ENCODE results near the gene OAS2. TPM values are rescaled to one million over a fixed set of nuclear protein-coding genes. Genes with fewer than 3 reads are reported as not detected.

Gene OAS2
- total and polyA plus RNA-seq, 2 experiments from 2014 or later = 0.50 TPM; not detected in 1

DNA sequence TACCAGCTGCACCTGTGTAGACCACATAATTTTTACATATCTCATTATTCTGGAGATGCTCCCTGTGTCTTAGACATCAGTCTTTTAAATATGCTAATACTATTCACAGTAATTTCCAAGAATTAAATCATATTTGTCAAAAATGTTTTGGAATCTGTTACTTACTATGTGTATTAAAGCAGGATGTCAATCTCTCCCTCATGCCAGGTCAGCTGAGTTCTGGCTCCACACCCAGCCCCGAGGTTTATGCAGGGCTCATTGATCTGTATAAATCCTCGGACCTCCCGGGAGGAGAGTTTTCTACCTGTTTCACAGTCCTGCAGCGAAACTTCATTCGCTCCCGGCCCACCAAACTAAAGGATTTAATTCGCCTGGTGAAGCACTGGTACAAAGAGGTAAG is 27.9 kb downstream of the OAS2 start:
- Histone ChIP-seq H3K27me3 (peaks cover 18% of the 10 kb centered on the region), H4K20me1 (ENCODE audit: insufficient read depth, poor library complexity, severe bottlenecking) (no peaks in the 10 kb centered on the region), H3K36me3 (replicated peaks; ENCODE audit: insufficient read depth, low read depth) (no peaks in the 10 kb centered on the region), H3K4me3 (no peak overlapping the region), H3K4me1 (ENCODE audit: insufficient read depth) (no peaks in the 10 kb centered on the region), H3K9me3 (ENCODE audit: low read depth) (no peaks in the 10 kb centered on the region), H3K4me2 (no peak overlapping the region), H2AFZ (no peak overlapping the region), H3K79me2 (no peaks in the 10 kb centered on the region), H3K27ac (no peak overlapping the region), H3K9me2 (replicated peaks; ENCODE audit: insufficient read depth) (no peaks in the 10 kb centered on the region)
- no peak for DNase-seq (ENCODE audit: low spot score)
- no peak for TF ChIP-seq CTCF (IDR thresholded peaks at IDR 0.05; ENCODE audit: poor library complexity)
- TF ChIP-seq EZH2 (IDR thresholded peaks at IDR 0.05; ENCODE audit: borderline replicate concordance) = no peak
- TF ChIP-seq EZH2phosphoT487 (IDR thresholded peaks at IDR 0.05; ENCODE audit: low read depth, severe bottlenecking, unreplicated experiment) = no peak
- WGBS (ENCODE audit: low lambda C conversion rate, missing lambda C conversion rate) = 88% methylated on average over 7 of the region's 7 CpGs

DNA sequence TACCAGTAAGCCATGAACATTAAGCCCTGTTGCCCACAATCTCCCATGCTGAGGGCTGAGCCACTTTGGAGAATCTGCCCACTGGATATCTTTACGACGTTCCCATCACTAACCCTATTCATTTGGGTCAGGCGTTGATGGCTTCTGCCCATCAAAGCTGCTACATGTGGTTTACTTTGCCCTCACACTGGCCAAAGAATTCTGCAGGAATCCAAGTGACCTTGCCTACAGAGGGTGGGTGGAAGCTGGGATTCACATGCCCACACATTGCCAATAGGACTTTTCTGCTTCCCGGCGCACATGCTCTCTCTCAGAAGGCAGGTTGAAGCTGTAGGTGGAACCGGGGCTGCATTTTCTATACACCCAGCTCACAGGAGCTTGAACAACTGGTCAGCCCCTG is 28.3 kb downstream of the OAS2 start:
- Histone ChIP-seq H2AFZ (no peak overlapping the region), H3K9me3 (ENCODE audit: low read depth) (no peaks in the 10 kb centered on the region)
- 92% methylated on average over 6 of the region's 6 CpGs for whole genome bisulfite sequencing (ENCODE audit: low lambda C conversion rate, missing lambda C conversion rate)

GRCh38 chr12:113007166-113007565 is 28.8 kb downstream of the OAS2 start:
- Histone ChIP-seq H4K20me1 (ENCODE audit: insufficient read depth, poor library complexity, severe bottlenecking) (no peaks in the 10 kb centered on the region), H2AFZ (no peak overlapping the region), H3K79me2 (no peaks in the 10 kb centered on the region), H3K27me3 (peaks cover 18% of the 10 kb centered on the region), H3K36me3 (replicated peaks; ENCODE audit: insufficient read depth, low read depth) (no peaks in the 10 kb centered on the region), H3K4me1 (ENCODE audit: insufficient read depth) (no peaks in the 10 kb centered on the region), H3K4me2 (no peak overlapping the region), H3K9me3 (ENCODE audit: low read depth) (no peaks in the 10 kb centered on the region), H3K9me2 (replicated peaks; ENCODE audit: insufficient read depth) (no peaks in the 10 kb centered on the region), H3K27ac (no peak overlapping the region), H3K4me3 (no peak overlapping the region)
- DNase-seq (ENCODE audit: low spot score) = no peak
- TF ChIP-seq CTCF (IDR thresholded peaks at IDR 0.05; ENCODE audit: poor library complexity) (no peak), EZH2 (IDR thresholded peaks at IDR 0.05; ENCODE audit: borderline replicate concordance) (no peak), EZH2phosphoT487 (IDR thresholded peaks at IDR 0.05; ENCODE audit: low read depth, severe bottlenecking, unreplicated experiment) (no peak)
- WGBS (ENCODE audit: low lambda C conversion rate, missing lambda C conversion rate) = 78% methylated on average over 4 of the region's 4 CpGs

More for the DNA sequence above, 28.3 kb downstream of the OAS2 start:
- Histone ChIP-seq H3K27me3 (peaks cover 18% of the 10 kb centered on the region), H3K4me2 (no peak overlapping the region), H4K20me1 (ENCODE audit: insufficient read depth, poor library complexity, severe bottlenecking) (no peaks in the 10 kb centered on the region), H3K27ac (no peak overlapping the region), H3K79me2 (no peaks in the 10 kb centered on the region), H3K4me1 (ENCODE audit: insufficient read depth) (no peaks in the 10 kb centered on the region), H3K4me3 (no peak overlapping the region), H3K9me2 (replicated peaks; ENCODE audit: insufficient read depth) (no peaks in the 10 kb centered on the region), H3K36me3 (replicated peaks; ENCODE audit: insufficient read depth, low read depth) (no peaks in the 10 kb centered on the region)
- DNase-seq (ENCODE audit: low spot score) = no peak
- TF ChIP-seq CTCF (IDR thresholded peaks at IDR 0.05; ENCODE audit: poor library complexity) (no peak), EZH2phosphoT487 (IDR thresholded peaks at IDR 0.05; ENCODE audit: low read depth, severe bottlenecking, unreplicated experiment) (no peak), EZH2 (IDR thresholded peaks at IDR 0.05; ENCODE audit: borderline replicate concordance) (no peak)

GRCh38 chr12:113010701-113011100 is 32.4 kb downstream of the OAS2 start:
- 70% methylated on average over 2 of the region's 2 CpGs for WGBS (ENCODE audit: low lambda C conversion rate, missing lambda C conversion rate)
- Histone ChIP-seq H2AFZ (no peak overlapping the region), H3K27ac (no peak overlapping the region), H3K9me2 (replicated peaks; ENCODE audit: insufficient read depth) (no peaks in the 10 kb centered on the region), H4K20me1 (ENCODE audit: insufficient read depth, poor library complexity, severe bottlenecking) (no peaks in the 10 kb centered on the region), H3K9me3 (ENCODE audit: low read depth) (no peaks in the 10 kb centered on the region), H3K4me3 (no peak overlapping the region), H3K36me3 (replicated peaks; ENCODE audit: insufficient read depth, low read depth) (no peaks in the 10 kb centered on the region), H3K27me3 (peaks cover 8% of the 10 kb centered on the region), H3K4me1 (ENCODE audit: insufficient read depth) (no peaks in the 10 kb centered on the region), H3K79me2 (no peaks in the 10 kb centered on the region), H3K4me2 (no peak overlapping the region)
- no peak for DNase-seq (ENCODE audit: low spot score)
- TF ChIP-seq CTCF (IDR thresholded peaks at IDR 0.05; ENCODE audit: poor library complexity) (no peak), EZH2phosphoT487 (IDR thresholded peaks at IDR 0.05; ENCODE audit: low read depth, severe bottlenecking, unreplicated experiment) (no peak), EZH2 (IDR thresholded peaks at IDR 0.05; ENCODE audit: borderline replicate concordance) (no peak)

Measured in hepatocyte (in vitro differentiated cells).